Heart left ventricle (tissue), 16 donors: ENCODE measurements around the gene CENPU. TPM values are rescaled to one million over a fixed set of nuclear protein-coding genes. Genes with fewer than 3 reads are reported as not detected.

Experiments
- ATAC-seq, 4 donors: fragments of 200-7000 bp; cut with Tn5 transposase; one replicate each; pipeline ENCODE4 v1.9.1; 2020 to 2022; ENCODE audit warnings: moderate library complexity in 4 of 4, mild to moderate bottlenecking in 3 of 4, moderate number of reproducible peaks in 1 of 4
- DNase-seq, 5 donors: peaks; one replicate each; pipeline ENCODE4 v3.0.0-alpha.2; 2020
- H3K27ac ChIP-seq, 12 donors: fragments of 200-600 bp; sonication (generic) in 4 of 12; one replicate each; pipeline versions ENCODE4 v1.5.0 to v1.8.0; 2016 to 2022; ENCODE audit warnings: mild to moderate bottlenecking in 2 of 12
- H3K27me3 ChIP-seq, 9 donors: fragments of 200-600 bp; sonication (generic) in 2 of 9; one replicate each; pipeline versions ENCODE4 v1.5.1 to v1.8.0; 2016 to 2022; ENCODE audit warnings: mild to moderate bottlenecking in 3 of 9
- H3K36me3 ChIP-seq, 9 donors: fragments of 200-600 bp; sonication (generic) in 2 of 9; one replicate each; pipeline versions ENCODE4 v1.5.0 to v1.8.0; 2018 to 2022; ENCODE audit warnings: mild to moderate bottlenecking in 2 of 9
- H3K4me1 ChIP-seq, 12 donors: fragments of 200-600 bp; sonication (generic) in 4 of 12; one replicate each; pipeline versions ENCODE4 v1.5.0 to v1.8.0; 2016 to 2022; ENCODE audit warnings: mild to moderate bottlenecking in 3 of 12
- H3K4me3 ChIP-seq, 12 donors: fragments of 200-600 bp; sonication (generic) in 4 of 12; one replicate each; pipeline versions ENCODE4 v1.5.0 to v1.8.0; 2017 to 2022; ENCODE audit warnings: mild to moderate bottlenecking in 9 of 12, moderate library complexity in 4 of 12
- H3K9me3 ChIP-seq, 12 donors: fragments of 200-600 bp; sonication (generic) in 4 of 12; one replicate each; pipeline versions ENCODE4 v1.5.0 to v1.8.0; 2016 to 2022; ENCODE audit warnings: mild to moderate bottlenecking in 1 of 12
- CTCF ChIP-seq, 12 donors: fragments of 200-600 bp; sonication (generic) in 4 of 12; IDR thresholded peaks; one replicate each; pipeline versions ENCODE4 v1.5.0 to v1.8.0; 2018 to 2022; ENCODE audit warnings: antibody characterized with exemption in 12 of 12, mild to moderate bottlenecking in 5 of 12
- POLR2A ChIP-seq, 2 donors: fragments of 450-650 bp; IDR thresholded peaks; one replicate each; pipeline ENCODE4 v1.6.1; 2017; ENCODE audit warnings: antibody characterized with exemption in 2 of 2, mild to moderate bottlenecking in 2 of 2, moderate library complexity in 2 of 2
- WGBS, 4 donors: extraction: QIAGEN DNeasy Blood & Tissue Kit in 2 of 4; methylation state at CpG; one replicate each; pipeline versions ENCODE4 v1.1.5 to v1.1.7; 2013 to 2018; 5-methylcytosine and 5-hydroxymethylcytosine counted together
- intact Hi-C, 10 donors: fragments of 100-400 bp; cut with DNase I; formaldehyde crosslinking; loops; one replicate each; pipeline versions ENCODE4 v1.11.1 to v1.14.2; 2022
- polyA plus RNA-seq, 2 donors: library from polyadenylated mRNA; stranded (reverse); fragments of 200-250 nt; gene quantifications; one replicate each; pipeline ENCODE4 v1.2.3, GENCODE V29; 2013
- total RNA-seq, 9 donors: library from RNA; depleted of rRNA in 2 of 9; stranded (reverse); fragments of >200 nt in 2 of 9; fragmentation: NEBNext Ultra II Directional in 3 of 9; extraction: Animal tissue kit (Norgen Biotek cat#: 25700) in 3 of 9; gene quantifications; one replicate each; pipeline versions ENCODE4 v1.1.0 to v1.2.4, GENCODE V29; 2016 to 2023
- donor health status: ischemic (EF 13 %, LVEDD 7.1; RV severe dilation, severe dysfunction).
- donor health status: healthy with polysubstance abuse.
- donor health status: DM: no; HTN: yes; CAD: no.
- donor health status: DM: no; HTN: no; CAD: no.
- donor health status: ischemic (EF 25% LVEDD 6.9; RV normal size, moderate dysfunction).
- donor health status: ischemic (EF 25% LVEDD 5.7; RV mildly dilated, moderate dysfunction).
- donor health status: healthy.
- donor health status: DM: yes; HTN: yes; CAD: no.
- donor health status: ischemic (EF 35%, LVEDD 5.7; RV mildly dilated, moderate dysfunction).
- donor health status: nonischemic (EF 11% LVEDD 7.7; RV severe dilation, severe dysfunction).
- donor health status: DM: yes; HTN: yes; CAD: no.
- donor health status: PGD.
- donor health status: ischemic (EF 29% LVEDD 5.4; RV normal size, mild dysfunction).
- donor health status: nonischemic (EF 23%, LVEDD 6.1; RV moderate dilation, normal function).

Gene CENPU
- total and polyA plus RNA-seq, 11 donors, result 0.36 to 7.1 (median 1.2) TPM

GRCh38 chr4:184769141-184769765 lies 35.4 kb upstream of the CENPU start:
- Histone ChIP-seq H3K4me1 (no peaks in the 10 kb centered on the region), H3K27ac (no peak overlapping the region), H3K9me3 (no peaks in the 10 kb centered on the region), H3K27me3 (no peaks in the 10 kb centered on the region), H3K36me3 (peaks cover 5 to 100% (median 97%) of the 10 kb centered on the region in 9 donors), H3K4me3 (no peak overlapping the region)
- intact Hi-C loops, result no loop called here
- DNase-seq (no peak), ATAC-seq (no peak)
- 87 to 94% (median 91%) methylated on average over 7 of the region's 7 CpGs for WGBS, 4 donors
- no peak for TF ChIP-seq POLR2A (IDR thresholded peaks at IDR 0.05)
- TF ChIP-seq CTCF (IDR thresholded peaks at IDR 0.05), result no peak

- Histone ChIP-seq H3K36me3 (peaks cover 5 to 100% (median 98%) of the 10 kb centered on the region in 9 donors), H3K27ac (no peak overlapping the region)
Observed at GRCh38 chr4:184768296-184768695, 34.4 kb upstream of the CENPU start.

GRCh38 chr4:184766446-184766845 lies 32.5 kb upstream of the CENPU start:
- no peak for DNase-seq
- no peak overlapping the region for H3K27ac ChIP-seq
- H3K27me3 ChIP-seq, result no peaks in the 10 kb centered on the region
- no peak for ATAC-seq
- WGBS, 4 donors, result 96 to 98% (median 97%) methylated on average over 9 of the region's 9 CpGs
- H3K4me3 ChIP-seq, result no peak overlapping the region
- no peaks in the 10 kb centered on the region for H3K9me3 ChIP-seq
- peaks cover 0 to 17% (median 0%) of the 10 kb centered on the region in 12 donors for H3K4me1 ChIP-seq
- TF ChIP-seq CTCF (IDR thresholded peaks at IDR 0.05), result no peak
- TF ChIP-seq POLR2A (IDR thresholded peaks at IDR 0.05), result no peak
- peaks cover 3 to 100% (median 98%) of the 10 kb centered on the region in 9 donors for H3K36me3 ChIP-seq
- intact Hi-C loops, result no loop called here

More at GRCh38 chr4:184768296-184768695, 34.4 kb upstream of the CENPU start:
- Histone ChIP-seq H3K4me3 (no peak overlapping the region), H3K4me1 (peaks cover 0 to 6% (median 0%) of the 10 kb centered on the region in 12 donors), H3K9me3 (no peaks in the 10 kb centered on the region), H3K27me3 (no peaks in the 10 kb centered on the region)
- ATAC-seq (no peak), DNase-seq (no peak)
- 85 to 93% (median 86%) methylated on average over 5 of the region's 5 CpGs for WGBS, 4 donors
- no peak for TF ChIP-seq CTCF (IDR thresholded peaks at IDR 0.05)
- TF ChIP-seq POLR2A (IDR thresholded peaks at IDR 0.05), result no peak
- intact Hi-C loops, result no loop called here

GRCh38 chr4:184765473-184766340 lies 31.8 kb upstream of the CENPU start:
- peaks cover 0 to 17% (median 0%) of the 10 kb centered on the region in 12 donors for H3K4me1 ChIP-seq
- intact Hi-C loops, result no loop called here
- H3K27me3 ChIP-seq, result no peaks in the 10 kb centered on the region
- H3K27ac ChIP-seq, result no peak overlapping the region
- H3K4me3 ChIP-seq, result no peak overlapping the region
- ATAC-seq (no peak), DNase-seq (no peak)
- WGBS, 4 donors, result 85 to 87% (median 85%) methylated on average over 21 of the region's 21 CpGs
- no peaks in the 10 kb centered on the region for H3K9me3 ChIP-seq
- TF ChIP-seq CTCF (IDR thresholded peaks at IDR 0.05), result no peak
- peaks cover 3 to 100% (median 98%) of the 10 kb centered on the region in 9 donors for H3K36me3 ChIP-seq
